SK-N-SH treated with all-trans-retinoic acid at 6 μM for 48 hours (cell line): ENCODE data around the gene SNRNP25.

ENCODE experiments used
- ATAC-seq: fragments of 200-7000 bp; cut with Tn5 transposase; 3 replicates; pipeline ENCODE4 v1.9.1; 2020; ENCODE audit warnings: mild to moderate bottlenecking, moderate library complexity
- ARNTL ChIP-seq: fragments of 450-650 bp; formaldehyde crosslinking; IDR thresholded peaks from 2 replicates; pipeline ENCODE4 v1.5.0; 2020; ENCODE audit warnings: low read depth, mild to moderate bottlenecking, moderate library complexity, borderline replicate concordance
- CREB5 ChIP-seq: fragments of 250-450 bp; sonication (Bioruptor Pico); IDR thresholded peaks from 2 replicates; pipeline ENCODE4 v1.5.1; 2020; ENCODE audit warnings: low read depth, mild to moderate bottlenecking, moderate library complexity
- CSDC2 ChIP-seq: fragments of 250-450 bp; sonication (Bioruptor Pico); IDR thresholded peaks from 2 replicates; pipeline ENCODE4 v1.5.0; 2020; ENCODE audit warnings: mild to moderate bottlenecking, moderate library complexity
- CSRNP3 ChIP-seq: fragments of 250-450 bp; sonication (Bioruptor Pico); IDR thresholded peaks from 2 replicates; pipeline ENCODE4 v1.5.1; 2021; ENCODE audit warnings: mild to moderate bottlenecking, moderate library complexity
- GLIS3 ChIP-seq: fragments of 250-450 bp; sonication (Bioruptor Pico); IDR thresholded peaks from 2 replicates; pipeline ENCODE4 v1.5.0; 2020; ENCODE audit warnings: mild to moderate bottlenecking, moderate library complexity
- ISL1 ChIP-seq: fragments of 250-450 bp; sonication (Bioruptor Pico); IDR thresholded peaks from 2 replicates; pipeline ENCODE4 v2.1.2; 2022; ENCODE audit warnings: mild to moderate bottlenecking, moderate library complexity
- OSR1 ChIP-seq: fragments of 250-450 bp; sonication (Bioruptor Pico); IDR thresholded peaks from 2 replicates; pipeline ENCODE4 v1.8.0; 2022; ENCODE audit warnings: moderate library complexity, mild to moderate bottlenecking, inconsistent platforms
- PATZ1 ChIP-seq: fragments of 250-450 bp; sonication (Bioruptor Pico); IDR thresholded peaks from 2 replicates; pipeline ENCODE4 v1.8.0; 2020; ENCODE audit warnings: mild to moderate bottlenecking, moderate library complexity, borderline replicate concordance
- POU6F1 ChIP-seq: fragments of 250-450 bp; sonication (Bioruptor Pico); IDR thresholded peaks from 2 replicates; pipeline ENCODE4 v1.8.0; 2021; ENCODE audit warnings: low read depth, mild to moderate bottlenecking, moderate library complexity, borderline replicate concordance
- PPARA ChIP-seq: fragments of 250-450 bp; sonication (Bioruptor Pico); IDR thresholded peaks from 2 replicates; pipeline ENCODE4 v1.5.0; 2020; ENCODE audit warnings: mild to moderate bottlenecking, borderline replicate concordance
- SNAI2 ChIP-seq: fragments of 250-450 bp; sonication (Bioruptor Pico); IDR thresholded peaks from 2 replicates; pipeline ENCODE4 v1.5.0; 2020; ENCODE audit warnings: mild to moderate bottlenecking, moderate library complexity
- TCF4 ChIP-seq: fragments of 250-450 bp; sonication (Bioruptor Pico); IDR thresholded peaks from 2 replicates; pipeline ENCODE4 v1.8.0; 2021; ENCODE audit warnings: mild to moderate bottlenecking, moderate library complexity, borderline replicate concordance
- TOX ChIP-seq: fragments of 250-450 bp; sonication (Bioruptor Pico); IDR thresholded peaks from 2 replicates; pipeline ENCODE4 v1.8.0; 2021; ENCODE audit warnings: mild to moderate bottlenecking, moderate library complexity, borderline replicate concordance
- TSHZ2 ChIP-seq: fragments of 250-450 bp; sonication (Bioruptor Pico); IDR thresholded peaks from 2 replicates; pipeline ENCODE4 v1.5.0; 2020; ENCODE audit warnings: mild to moderate bottlenecking, moderate library complexity
- ZC3H10 ChIP-seq: fragments of 250-450 bp; sonication (Bioruptor Pico); IDR thresholded peaks from 2 replicates; pipeline ENCODE4 v1.5.1; 2021; ENCODE audit warnings: mild to moderate bottlenecking, moderate library complexity
- ZFP3 ChIP-seq: fragments of 250-450 bp; sonication (Bioruptor Pico); IDR thresholded peaks from 2 replicates; pipeline ENCODE4 v1.5.0; 2020; ENCODE audit warnings: mild to moderate bottlenecking, moderate library complexity
- ZFP30 ChIP-seq: fragments of 450-650 bp; formaldehyde crosslinking; IDR thresholded peaks from 2 replicates; pipeline ENCODE4 v1.5.0; 2022; ENCODE audit warnings: mild to moderate bottlenecking, moderate library complexity
- ZNF565 ChIP-seq: fragments of 450-650 bp; formaldehyde crosslinking; conservative IDR thresholded peaks from 2 replicates; pipeline ENCODE4 v1.5.0; 2020; ENCODE audit warnings: low read depth, mild to moderate bottlenecking, moderate library complexity
- ZNF70 ChIP-seq: fragments of 450-650 bp; formaldehyde crosslinking; IDR thresholded peaks from 2 replicates; pipeline ENCODE4 v1.5.0; 2020; ENCODE audit warnings: mild to moderate bottlenecking, moderate library complexity
- ZNF8 ChIP-seq: fragments of 450-650 bp; formaldehyde crosslinking; IDR thresholded peaks from 2 replicates; pipeline ENCODE4 v1.5.0; 2020; ENCODE audit warnings: mild to moderate bottlenecking, moderate library complexity

Gene SNRNP25

GRCh38 chr16:79151-80054, 25.8 kb downstream of the SNRNP25 start:
- ATAC-seq, result no peak
- TF ChIP-seq TOX (CRISPR knock-in tag) (no peak), ARNTL (CRISPR knock-in tag) (no peak), ZC3H10 (CRISPR knock-in tag) (no peak), CREB5 (CRISPR knock-in tag) (no peak), ZNF565 (CRISPR knock-in tag) (no peak), ZFP3 (CRISPR knock-in tag) (no peak), ZFP30 (CRISPR knock-in tag) (no peak), PPARA (CRISPR knock-in tag) (no peak), CSRNP3 (CRISPR knock-in tag) (no peak), OSR1 (CRISPR knock-in tag) (no peak), ISL1 (no peak), SNAI2 (CRISPR knock-in tag) (no peak)

GRCh38 chr16:83060-83603, 29.5 kb downstream of the SNRNP25 start:
- ATAC-seq, result no peak

GRCh38 chr16:83781-84615, 30.4 kb downstream of the SNRNP25 start:
- ATAC-seq, result peak; percentile 48
- TF ChIP-seq ZNF70, result no peak
- no peak for TF ChIP-seq CSDC2
- no peak for TF ChIP-seq OSR1 (CRISPR knock-in tag)
- TF ChIP-seq POU6F1 (CRISPR knock-in tag), result no peak
- TF ChIP-seq ZNF8 (CRISPR knock-in tag), result no peak
- no peak for TF ChIP-seq PATZ1 (CRISPR knock-in tag)
- TF ChIP-seq TOX (CRISPR knock-in tag), result no peak
- no peak for TF ChIP-seq TSHZ2 (CRISPR knock-in tag)

More at GRCh38 chr16:83060-83603, 29.5 kb downstream of the SNRNP25 start:
- TF ChIP-seq CREB5 (CRISPR knock-in tag) (no peak), GLIS3 (CRISPR knock-in tag) (no peak), TCF4 (CRISPR knock-in tag) (no peak), ZNF70 (no peak)
